NCI-H2227 (cell line): Measurements from ENCODE around the gene PIERCE2.
"Not testable (repeated sequence)": the region's sequence is repeated elsewhere in the genome, so short reads cannot be mapped to it uniquely, and the experiment has no call there.

Experiments
- DNase-seq: peaks from one replicate; lab custom pipeline; 2025; ENCODE audit not compliant: unreplicated experiment; lab: John Stamatoyannopoulos, UW

PIERCE2 gene

GRCh38 chr15:55422089-55422488 is 13.8 kb downstream of the PIERCE2 start:
- DNase-seq: no peak

GRCh38 chr15:55434989-55435825 is 26.9 kb downstream of the PIERCE2 start:
- DNase-seq: peak; percentile 32

DNA sequence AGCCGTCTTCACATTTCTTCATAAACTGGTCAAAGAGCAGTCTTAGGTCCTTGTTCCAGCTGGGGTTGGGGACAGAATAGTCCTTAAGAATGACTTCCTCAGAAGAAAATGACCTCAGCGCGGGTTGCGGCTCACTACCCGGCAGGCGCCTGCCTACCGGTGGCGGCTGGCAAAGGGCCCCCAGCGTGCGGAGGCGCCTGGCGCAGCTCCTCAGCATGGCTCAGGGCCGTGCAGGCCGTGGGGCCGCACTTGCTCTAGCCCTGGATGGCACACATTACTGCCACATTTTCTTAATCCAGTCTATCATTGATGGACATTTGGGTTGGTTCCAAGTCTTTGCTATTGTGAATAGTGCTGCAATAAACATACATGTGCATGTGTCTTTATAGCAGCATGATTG is 34.8 kb downstream of the PIERCE2 start:
- not testable (repeated sequence) for DNase-seq

GRCh38 chr15:55445936-55446335 is 37.6 kb downstream of the PIERCE2 start:
- DNase-seq: not testable (repeated sequence)

- DNase-seq: not testable (repeated sequence)
Observed at GRCh38 chr15:55446379-55447029, 38.2 kb downstream of the PIERCE2 start.

DNA sequence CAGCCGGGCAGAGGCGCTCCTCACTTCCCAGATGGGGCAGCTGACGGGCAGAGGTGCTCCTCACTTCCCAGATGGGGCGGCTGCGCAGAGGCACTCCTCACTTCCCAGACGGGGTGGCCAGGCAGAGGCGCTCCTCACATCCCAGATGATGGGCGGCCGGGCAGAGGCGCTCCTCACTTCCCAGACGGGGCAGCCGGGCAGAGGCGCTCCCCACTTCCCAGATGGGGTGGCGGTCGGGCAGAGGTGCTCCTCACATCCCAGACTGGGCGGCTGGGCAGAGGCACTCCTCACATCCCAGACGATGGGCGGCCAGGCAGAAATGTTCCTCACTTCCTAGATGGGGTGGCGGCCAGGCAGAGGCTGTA is 38.7 kb downstream of the PIERCE2 start:
- not testable (repeated sequence) for DNase-seq

DNA sequence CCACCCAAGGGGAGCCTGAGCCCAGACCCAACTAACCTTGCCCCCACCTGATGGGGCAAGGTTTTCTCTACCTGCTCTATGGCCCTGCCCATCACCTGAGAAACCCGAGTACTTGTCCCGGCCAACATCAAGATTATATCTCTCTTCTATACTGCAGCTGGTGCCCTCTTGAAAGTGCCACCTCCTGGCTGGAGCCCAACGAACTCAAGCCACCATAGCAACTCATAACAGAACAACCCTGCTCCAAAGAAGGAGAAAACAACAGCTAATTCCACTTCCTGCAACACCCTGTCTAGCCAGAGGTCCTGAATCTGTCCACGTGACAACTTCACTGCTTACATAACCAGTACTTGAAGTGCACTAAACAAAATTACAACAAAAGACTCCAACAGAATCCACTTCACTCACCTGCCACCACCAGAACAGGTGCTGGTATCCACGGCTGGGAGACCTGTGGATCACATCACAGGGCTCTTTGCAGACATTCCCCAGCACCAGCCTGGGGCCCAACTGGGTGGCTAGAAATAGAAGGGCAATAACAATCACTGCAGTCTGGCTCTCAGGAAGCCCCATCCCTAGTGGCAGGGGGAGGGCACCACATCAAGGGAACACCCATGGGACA is 49.2 kb downstream of the PIERCE2 start:
- DNase-seq: no peak

GRCh38 chr15:55461447-55461846 is 53.2 kb downstream of the PIERCE2 start:
- DNase-seq: no peak

- DNase-seq: no peak
Observed at GRCh38 chr15:55468321-55468720, 60.0 kb downstream of the PIERCE2 start.
